Neuronal stem cell (in vitro differentiated cells): ENCODE measurements around the gene ZNF12.
A peak's percentile ranks its signal among the peaks of the same experiment; 100 is the strongest.

Source experiments
- DNase-seq: peaks from one replicate; pipeline ENCODE4 v3.0.0-alpha.2; 2013; ENCODE audit warnings: low spot score
- H2AFZ ChIP-seq: one replicate; pipeline ENCODE4 v1.6.1; 2013; ENCODE audit warnings: mild to moderate bottlenecking, low read length, inconsistent platforms
- H2AK5ac ChIP-seq: 2 replicates; pipeline ENCODE4 v1.6.1; 2013; ENCODE audit warnings: low read depth, mild to moderate bottlenecking, inconsistent platforms, low read length, moderate library complexity, mixed read lengths
- H2BK120ac ChIP-seq: 2 replicates; pipeline ENCODE4 v1.6.1; 2013; ENCODE audit warnings: low read depth, mild to moderate bottlenecking, inconsistent platforms, low read length, moderate library complexity, mixed read lengths
- H2BK12ac ChIP-seq: one replicate; pipeline ENCODE4 v1.6.1; 2013; ENCODE audit warnings: low read length, inconsistent platforms
- H2BK15ac ChIP-seq: 2 replicates; pipeline ENCODE4 v1.6.1; 2013; ENCODE audit warnings: mild to moderate bottlenecking, low read length, inconsistent platforms, mixed read lengths
- H2BK5ac ChIP-seq: one replicate; pipeline ENCODE4 v1.6.1; 2013; ENCODE audit warnings: inconsistent platforms, mild to moderate bottlenecking, low read length, moderate library complexity
- H3K14ac ChIP-seq: one replicate; pipeline ENCODE4 v1.6.1; 2013; ENCODE audit warnings: low read length, inconsistent platforms
- H3K18ac ChIP-seq: 2 replicates; pipeline ENCODE4 v1.6.1; 2013; ENCODE audit warnings: low read length, inconsistent platforms
- H3K23ac ChIP-seq: 2 replicates; pipeline ENCODE4 v1.6.1; 2013; ENCODE audit warnings: low read depth, mild to moderate bottlenecking, mixed read lengths, low read length, inconsistent platforms; ENCODE audit not compliant: poor library complexity
- H3K27ac ChIP-seq: replicated peaks from 3 replicates; pipeline ENCODE4 v1.5.1; 2013; ENCODE audit warnings: low read length, inconsistent platforms
- H3K27me3 ChIP-seq, 3 experiments: 2 replicates each; pipeline ENCODE4 v1.6.1; 2013; ENCODE audit warnings: low read length in 3 of 3, mild to moderate bottlenecking in 2 of 3, inconsistent platforms in 1 of 3, low read depth in 1 of 3, mixed read lengths in 1 of 3, moderate library complexity in 1 of 3; ENCODE audit not compliant: control insufficient read depth in 3 of 3, insufficient read depth in 3 of 3
- H3K36me3 ChIP-seq, 2 donors: replicated peaks in 1 of 2; 2 replicates each; pipeline ENCODE4 v1.6.1; 2013; ENCODE audit warnings: low read length in 2 of 2; ENCODE audit not compliant: control insufficient read depth in 2 of 2, insufficient read depth in 2 of 2
- H3K4ac ChIP-seq: 2 replicates; pipeline ENCODE4 v1.6.1; 2013; ENCODE audit warnings: inconsistent platforms, mild to moderate bottlenecking, low read length, moderate library complexity
- H3K4me1 ChIP-seq, 2 donors: 1 replicate in 1 of 2; 2 replicates in 1 of 2; pipeline ENCODE4 v1.6.1; 2013; ENCODE audit warnings: low read length in 2 of 2, low read depth in 1 of 2; ENCODE audit not compliant: control insufficient read depth in 2 of 2, insufficient read depth in 1 of 2
- H3K4me2 ChIP-seq: one replicate; pipeline ENCODE4 v1.6.1; 2013; ENCODE audit warnings: mild to moderate bottlenecking, low read length, inconsistent platforms; ENCODE audit not compliant: insufficient read depth, poor library complexity, severe bottlenecking
- H3K4me3 ChIP-seq, 2 donors: 2 replicates each; pipeline ENCODE4 v1.5.1; 2013; ENCODE audit warnings: low read length in 2 of 2, mild to moderate bottlenecking in 2 of 2, inconsistent platforms in 1 of 2, moderate library complexity in 1 of 2
- H3K79me1 ChIP-seq: one replicate; pipeline ENCODE4 v1.6.1; 2013; ENCODE audit warnings: low read depth, mild to moderate bottlenecking, inconsistent platforms, low read length, moderate library complexity
- H3K9ac ChIP-seq: one replicate; pipeline ENCODE4 v1.6.1; 2013; ENCODE audit warnings: mild to moderate bottlenecking, low read depth, low read length, inconsistent platforms; ENCODE audit not compliant: poor library complexity
- H3K9me3 ChIP-seq, 2 donors: replicated peaks in 1 of 2; 2 replicates each; pipeline versions ENCODE3 to v1.6.1; 2013; ENCODE audit warnings: low read length in 2 of 2, mild to moderate bottlenecking in 2 of 2, inconsistent platforms in 1 of 2, low read depth in 1 of 2, mixed read lengths in 1 of 2, moderate library complexity in 1 of 2; ENCODE audit not compliant: control insufficient read depth in 2 of 2, insufficient read depth in 1 of 2
- H4K8ac ChIP-seq: one replicate; pipeline ENCODE4 v1.6.1; 2013; ENCODE audit warnings: low read depth, mild to moderate bottlenecking, inconsistent platforms, low read length, moderate library complexity
- H4K91ac ChIP-seq: one replicate; pipeline ENCODE4 v1.6.1; 2013; ENCODE audit warnings: low read length, low read depth, mild to moderate bottlenecking, inconsistent platforms; ENCODE audit not compliant: poor library complexity
- WGBS, 2 donors: extraction: QIAGEN DNeasy Blood & Tissue Kit; methylation state at CpG; one replicate each; pipeline ENCODE4 v1.1.7; 2013; ENCODE audit warnings: missing lambda C conversion rate in 2 of 2, mixed read lengths in 1 of 2; ENCODE audit not compliant: insufficient read length in 2 of 2, insufficient replicate concordance in 1 of 2; ENCODE audit errors: extremely low coverage in 2 of 2; 5-methylcytosine and 5-hydroxymethylcytosine counted together

The ZNF12 gene

GRCh38 chr7:6655636-6656385 lies 50.9 kb downstream of the ZNF12 start:
- no peak for DNase-seq
- H3K14ac ChIP-seq, result no peak overlapping the region
- no peak overlapping the region for H3K4me2 ChIP-seq
- no peak overlapping the region for H3K9ac ChIP-seq
- peaks cover 24 to 26% of the 10 kb centered on the region in 2 donors for H3K9me3 ChIP-seq
- no peak overlapping the region for H4K8ac ChIP-seq
- H3K4ac ChIP-seq, result no peak overlapping the region
- H3K4me3 ChIP-seq, result no peak overlapping the region
- peaks cover 34 to 36% of the 10 kb centered on the region in 2 donors for H3K36me3 ChIP-seq
- no peak overlapping the region for H2BK120ac ChIP-seq
- H2BK15ac ChIP-seq, result no peak overlapping the region
- no peak overlapping the region for H3K18ac ChIP-seq
- peaks cover 6 to 10% of the 10 kb centered on the region in 2 donors for H3K4me1 ChIP-seq
- H3K27me3 ChIP-seq, result no peaks in the 10 kb centered on the region
- H4K91ac ChIP-seq, result no peak overlapping the region
- H3K23ac ChIP-seq, result no peak overlapping the region
- WGBS, 2 donors, result no CpG with 5 or more reads among the region's 17 CpGs
- no peak overlapping the region for H3K27ac ChIP-seq
- H3K79me1 ChIP-seq, result peaks cover 6% of the 10 kb centered on the region
- no peak overlapping the region for H2AFZ ChIP-seq
- no peak overlapping the region for H2BK12ac ChIP-seq
- no peak overlapping the region for H2AK5ac ChIP-seq
- H2BK5ac ChIP-seq, result no peak overlapping the region

- Histone ChIP-seq H3K79me1 (peaks cover 6% of the 10 kb centered on the region), H3K4ac (no peak overlapping the region), H3K27ac (no peak overlapping the region), H3K27me3 (no peaks in the 10 kb centered on the region), H3K23ac (no peak overlapping the region), H2AK5ac (no peak overlapping the region), H3K4me1 (peaks cover 6 to 10% of the 10 kb centered on the region in 2 donors), H3K14ac (no peak overlapping the region), H3K9me3 (peaks cover 26 to 32% of the 10 kb centered on the region in 2 donors), H3K4me3 (no peak overlapping the region), H4K91ac (no peak overlapping the region), H3K36me3 (peaks cover 38 to 44% of the 10 kb centered on the region in 2 donors), H3K9ac (no peak overlapping the region), H3K18ac (no peak overlapping the region), H4K8ac (no peak overlapping the region), H3K4me2 (no peak overlapping the region), H2BK15ac (no peak overlapping the region), H2AFZ (no peak overlapping the region), H2BK12ac (no peak overlapping the region), H2BK5ac (no peak overlapping the region), H2BK120ac (no peak overlapping the region)
- WGBS, 2 donors, result no CpG with 5 or more reads among the region's 48 CpGs
- DNase-seq, result no peak
Observed at GRCh38 chr7:6654842-6655610, 51.7 kb downstream of the ZNF12 start.

GRCh38 chr7:6654113-6654841 lies 52.5 kb downstream of the ZNF12 start:
- Histone ChIP-seq H4K91ac (no peak overlapping the region), H3K18ac (no peak overlapping the region), H2AK5ac (no peak overlapping the region), H3K4ac (no peak overlapping the region), H3K27me3 (no peaks in the 10 kb centered on the region), H2BK15ac (no peak overlapping the region), H2BK12ac (peak overlapping the region; percentile 58), H3K23ac (no peak overlapping the region), H3K14ac (no peak overlapping the region), H3K79me1 (peaks cover 8% of the 10 kb centered on the region), H4K8ac (no peak overlapping the region), H3K27ac (no peak overlapping the region), H3K4me1 (peaks cover 2 to 7% of the 10 kb centered on the region in 2 donors), H3K36me3 (peaks cover 38 to 51% of the 10 kb centered on the region in 2 donors), H2BK5ac (peak overlapping the region; percentile 13), H3K4me3 (no peak overlapping the region), H2AFZ (no peak overlapping the region), H2BK120ac (no peak overlapping the region), H3K9me3 (peaks cover 26 to 36% of the 10 kb centered on the region in 2 donors), H3K9ac (no peak overlapping the region), H3K4me2 (no peak overlapping the region)
- no CpG with 5 or more reads among the region's 94 CpGs for WGBS, 2 donors
- DNase-seq, result no peak
